Measurements from ENCODE around the gene PLEKHM3. TPM values are rescaled to one million over a fixed set of nuclear protein-coding genes. Genes with fewer than 3 reads are reported as not detected.
A peak's percentile ranks its signal among the peaks of the same experiment; 100 is the strongest.

The PLEKHM3 gene
- total RNA-seq, 4 donors from 2014 or later, result 19.1 to 26.5 (median 24.0) TPM

DNA sequence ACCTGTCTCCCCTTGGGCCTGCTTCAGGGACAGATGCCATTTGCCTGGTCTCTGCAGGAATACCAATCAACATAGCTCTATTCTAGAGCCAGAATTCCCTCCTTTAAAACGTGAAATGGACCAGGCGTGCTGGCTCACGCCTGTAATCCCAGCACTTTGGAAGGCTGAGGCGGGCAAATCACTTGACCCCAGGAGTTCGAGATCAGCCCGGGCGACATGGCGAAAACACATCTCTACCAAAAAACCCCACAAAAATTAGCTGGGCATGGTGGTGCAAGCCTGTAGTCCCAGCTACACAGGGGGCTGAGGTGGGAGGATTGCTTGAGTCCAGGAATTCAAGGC is 127.0 kb downstream of the PLEKHM3 start:
- peak overlapping the region in 2 of 4 donors; percentile 81 to 84 for H3K27ac ChIP-seq
- H3K4me3 ChIP-seq, result no peak overlapping the region
- intact Hi-C loops (cut with DNase I; ENCODE audit: low total_unique reads) (no loop called here), in situ Hi-C loops (cut with MboI; ENCODE audit: low pct_ligation_motif_present in 1 of 4, low pct_unique_long_range_greater_than_20kb in 1 of 4, low sequenced_read_pairs in 3 of 4) (no loop called here)
- H3K27me3 ChIP-seq, result no peaks in the 10 kb centered on the region
- DNase-seq, result no peak
- no peaks in the 10 kb centered on the region for H3K9me3 ChIP-seq
- TF ChIP-seq POLR2A (IDR thresholded peaks at IDR 0.05) (no peak), POLR2AphosphoS5 (IDR thresholded peaks at IDR 0.05) (no peak), EP300 (IDR thresholded peaks at IDR 0.05; ENCODE audit: low read depth) (no peak), CTCF (IDR thresholded peaks at IDR 0.05) (no peak)
- H3K36me3 ChIP-seq, result peaks cover 0 to 4% (median 0%) of the 10 kb centered on the region in 4 donors
- WGBS, 2 donors (ENCODE audit: low coverage in 1 of 2), result 89% methylated on average over 8 of the region's 8 CpGs; no CpG with 5 or more reads in 1 of the 2 donors
- H3K4me1 ChIP-seq, result peaks cover 16 to 42% (median 28%) of the 10 kb centered on the region in 4 donors

- peak overlapping the region; percentile 60 to 84 (median 80) for H3K27ac ChIP-seq
- no peaks in the 10 kb centered on the region for H3K9me3 ChIP-seq
- 69 to 86% methylated on average over 5 to 9 of the region's 9 CpGs for WGBS, 2 donors (ENCODE audit: low coverage in 1 of 2)
These were observed 127.6 kb downstream of the PLEKHM3 start for GRCh38 chr2:207897541-207898353.

DNA sequence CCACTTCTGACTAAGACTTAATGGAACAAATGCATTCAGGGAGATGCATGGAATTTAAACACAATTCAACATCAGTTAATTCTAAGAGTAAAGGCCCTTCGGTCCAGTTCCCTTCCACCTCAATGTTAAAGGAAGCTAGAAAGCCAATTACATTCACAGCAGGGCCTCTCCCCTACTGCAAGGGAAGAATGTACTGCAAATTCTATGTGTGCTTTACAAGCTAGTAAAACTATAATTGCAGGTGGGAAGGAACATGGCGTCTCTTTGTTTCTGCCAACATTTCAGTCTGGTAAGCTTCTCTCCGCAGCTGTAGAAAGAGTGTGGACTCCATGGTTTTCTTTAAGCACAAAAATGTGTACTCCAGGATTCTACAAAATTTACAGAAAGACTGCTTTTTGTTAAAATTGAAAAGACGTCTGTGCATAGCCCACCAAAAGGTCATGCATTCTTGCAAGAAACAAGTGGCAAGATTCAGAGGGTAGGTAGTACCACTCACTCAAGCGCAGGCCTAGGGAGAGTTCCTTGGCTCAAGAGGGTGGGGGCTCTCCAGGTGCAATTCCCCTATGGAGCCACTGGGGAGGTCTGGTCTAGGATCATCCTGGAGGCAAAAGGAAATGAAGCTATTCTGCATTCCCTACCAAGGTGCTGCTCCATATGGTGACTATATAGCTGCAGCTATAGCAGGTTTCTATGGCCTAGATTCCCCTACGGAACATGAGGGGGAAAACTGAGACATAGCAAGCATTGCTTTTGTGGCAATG is 128.6 kb downstream of the PLEKHM3 start:
- intact Hi-C loops (cut with DNase I; ENCODE audit: low total_unique reads) (no loop called here), in situ Hi-C loops (cut with MboI; ENCODE audit: low pct_ligation_motif_present in 1 of 4, low pct_unique_long_range_greater_than_20kb in 1 of 4, low sequenced_read_pairs in 3 of 4) (no loop called here)
- WGBS, 2 donors (ENCODE audit: low coverage in 1 of 2), result 25 to 68% methylated on average over 1 to 6 of the region's 6 CpGs
- Histone ChIP-seq H3K4me1 (peaks cover 16 to 50% (median 28%) of the 10 kb centered on the region in 4 donors), H3K9me3 (no peaks in the 10 kb centered on the region), H3K27ac (peak overlapping the region; percentile 60 to 84 (median 80)), H3K36me3 (peaks cover 0 to 4% (median 0%) of the 10 kb centered on the region in 4 donors), H3K4me3 (no peak overlapping the region), H3K27me3 (no peaks in the 10 kb centered on the region)
- DNase-seq, result peak; percentile 30
- no peak for TF ChIP-seq POLR2A (IDR thresholded peaks at IDR 0.05)
- peak in 2 of 3 donors; percentile 52 to 60 for TF ChIP-seq POLR2AphosphoS5 (IDR thresholded peaks at IDR 0.05)
- TF ChIP-seq EP300 (IDR thresholded peaks at IDR 0.05; ENCODE audit: low read depth), result peak; percentile 60
- peak in 3 of 5 experiments; percentile 21 to 42 (median 33) for TF ChIP-seq CTCF (IDR thresholded peaks at IDR 0.05)

More at GRCh38 chr2:207897541-207898353, 127.6 kb downstream of the PLEKHM3 start:
- H3K4me3 ChIP-seq, result no peak overlapping the region
- H3K36me3 ChIP-seq, result peaks cover 0 to 4% (median 0%) of the 10 kb centered on the region in 4 donors
- no peak for DNase-seq
- in situ Hi-C loops (cut with MboI; ENCODE audit: low pct_ligation_motif_present in 1 of 4, low pct_unique_long_range_greater_than_20kb in 1 of 4, low sequenced_read_pairs in 3 of 4) (no loop called here), intact Hi-C loops (cut with DNase I; ENCODE audit: low total_unique reads) (no loop called here)
- H3K27me3 ChIP-seq, result no peaks in the 10 kb centered on the region
- peaks cover 16 to 47% (median 28%) of the 10 kb centered on the region in 4 donors for H3K4me1 ChIP-seq
- no peak for TF ChIP-seq EP300 (IDR thresholded peaks at IDR 0.05; ENCODE audit: low read depth)
- no peak for TF ChIP-seq POLR2A (IDR thresholded peaks at IDR 0.05)
- no peak for TF ChIP-seq CTCF (IDR thresholded peaks at IDR 0.05)
- no peak for TF ChIP-seq POLR2AphosphoS5 (IDR thresholded peaks at IDR 0.05)

GRCh38 chr2:207895274-207895860 is 130.0 kb downstream of the PLEKHM3 start:
- 42 to 59% methylated on average over 2 to 5 of the region's 5 CpGs for WGBS, 2 donors (ENCODE audit: low coverage in 1 of 2)
- Histone ChIP-seq H3K36me3 (no peaks in the 10 kb centered on the region), H3K27me3 (no peaks in the 10 kb centered on the region), H3K4me1 (peaks cover 16 to 50% (median 28%) of the 10 kb centered on the region in 4 donors), H3K4me3 (no peak overlapping the region), H3K27ac (peak overlapping the region; percentile 60 to 84 (median 80)), H3K9me3 (no peaks in the 10 kb centered on the region)
- in situ Hi-C loops (cut with MboI; ENCODE audit: low pct_ligation_motif_present in 1 of 4, low pct_unique_long_range_greater_than_20kb in 1 of 4, low sequenced_read_pairs in 3 of 4), result no loop called here
- intact Hi-C loops (cut with DNase I; ENCODE audit: low total_unique reads), result no loop called here
- TF ChIP-seq POLR2A (IDR thresholded peaks at IDR 0.05), result no peak
- TF ChIP-seq POLR2AphosphoS5 (IDR thresholded peaks at IDR 0.05), result peak in 1 of 3 donors; percentile 14
- TF ChIP-seq EP300 (IDR thresholded peaks at IDR 0.05; ENCODE audit: low read depth), result no peak
- DNase-seq, result peak; percentile 23

All from transverse colon (tissue), 4 donors.